Limb (tissue), 2 donors: Measurements from ENCODE around the gene TJP3.
"Not testable (repeated sequence)": the region's sequence is repeated elsewhere in the genome, so short reads cannot be mapped to it uniquely, and the experiment has no call there.

ENCODE experiments used
- DNase-seq, 2 donors: peaks; one replicate each; pipeline ENCODE4 v3.0.0-alpha.2; 2016; ENCODE audit errors: extremely low spot score in 2 of 2

TJP3 gene

GRCh38 chr19:3738477-3739220 is 30.5 kb downstream of the TJP3 start:
- no peak for DNase-seq

- no peak for DNase-seq
Measured at GRCh38 chr19:3740431-3740830, 32.2 kb downstream of the TJP3 start.

- no peak for DNase-seq
Measured at GRCh38 chr19:3743486-3743885, 35.3 kb downstream of the TJP3 start.

- DNase-seq, result no peak
Measured at GRCh38 chr19:3745363-3746045, 37.3 kb downstream of the TJP3 start.

GRCh38 chr19:3746371-3747056 is 38.3 kb downstream of the TJP3 start:
- no peak for DNase-seq

- DNase-seq, result no peak
Measured at GRCh38 chr19:3748965-3749364, 40.8 kb downstream of the TJP3 start.

GRCh38 chr19:3750211-3750610 is 42.0 kb downstream of the TJP3 start:
- no peak for DNase-seq

- DNase-seq, result no peak
Measured at GRCh38 chr19:3751236-3751635, 43.1 kb downstream of the TJP3 start.

- no peak for DNase-seq
Measured at GRCh38 chr19:3752492-3752891, 44.3 kb downstream of the TJP3 start.

- DNase-seq, result no peak
Measured at GRCh38 chr19:3753631-3754410, 45.6 kb downstream of the TJP3 start.

- DNase-seq, result not testable (repeated sequence)
Measured at GRCh38 chr19:3757705-3758104, 49.5 kb downstream of the TJP3 start.

GRCh38 chr19:3758297-3758696 is 50.1 kb downstream of the TJP3 start:
- DNase-seq, result not testable (repeated sequence)

GRCh38 chr19:3759482-3760254 is 51.5 kb downstream of the TJP3 start:
- DNase-seq, result no peak

GRCh38 chr19:3760871-3761361 is 52.7 kb downstream of the TJP3 start:
- no peak for DNase-seq

- DNase-seq, result peak; percentile 80 to 96
Measured at GRCh38 chr19:3761382-3762129, 53.4 kb downstream of the TJP3 start, which contains the start of gene APBA3. Gene APBA3 (minus strand): TSS chr19:3761692. CDS start chr19:3760264, 1,428 bp downstream.

- peak in 1 of 2 donors; percentile 1 for DNase-seq
Measured at GRCh38 chr19:3762130-3762473, 53.9 kb downstream of the TJP3 start.

- DNase-seq, result peak; percentile 99
Measured at GRCh38 chr19:3762501-3763459, 54.6 kb downstream of the TJP3 start, which contains the start of gene MRPL54. Gene MRPL54 (plus strand): TSS chr19:3762682. CDS start chr19:3762701, 19 bp downstream.

- no peak for DNase-seq
Measured at GRCh38 chr19:3765121-3765520, 56.9 kb downstream of the TJP3 start.

GRCh38 chr19:3765757-3766156 is 57.6 kb downstream of the TJP3 start:
- DNase-seq, result not testable (repeated sequence)
